Activated CD8-positive, alpha-beta memory T cell treated with anti-CD3 and anti-CD28 coated beads for 48 hours (primary cell): ENCODE results near the gene NOL4L.

ENCODE experiments used
- DNase-seq, 3 experiments: peaks; one replicate each; pipeline ENCODE4 v3.0.0-alpha.2; 2020; ENCODE audit warnings: low read depth in 2 of 3, low spot score in 2 of 3

NOL4L gene

GRCh38 chr20:32461836-32462600 lies 123.1 kb downstream of the NOL4L start:
- DNase-seq, result no peak

- DNase-seq, result no peak
Measured at GRCh38 chr20:32460683-32461320, 124.3 kb downstream of the NOL4L start.

DNA sequence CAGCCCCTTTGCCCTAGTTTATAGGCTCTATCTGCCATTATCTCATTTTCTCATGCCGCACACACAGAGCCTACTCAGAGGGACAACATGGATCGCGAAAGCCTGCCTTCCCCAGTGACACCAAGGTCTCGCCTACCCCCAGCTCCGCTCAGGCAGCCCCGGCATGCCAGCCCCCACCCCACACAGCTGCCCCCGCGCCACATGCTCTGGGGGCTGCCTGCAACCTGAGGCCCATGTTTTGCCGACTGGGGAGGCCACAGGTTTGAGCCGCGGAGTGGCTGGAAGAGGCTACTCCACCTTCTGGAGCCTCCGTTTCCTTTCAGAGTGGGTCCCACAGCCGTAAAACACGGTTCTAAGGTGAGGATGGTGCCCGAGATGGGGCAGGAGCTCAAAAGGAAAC lies 124.9 kb downstream of the NOL4L start:
- DNase-seq, result no peak

DNA sequence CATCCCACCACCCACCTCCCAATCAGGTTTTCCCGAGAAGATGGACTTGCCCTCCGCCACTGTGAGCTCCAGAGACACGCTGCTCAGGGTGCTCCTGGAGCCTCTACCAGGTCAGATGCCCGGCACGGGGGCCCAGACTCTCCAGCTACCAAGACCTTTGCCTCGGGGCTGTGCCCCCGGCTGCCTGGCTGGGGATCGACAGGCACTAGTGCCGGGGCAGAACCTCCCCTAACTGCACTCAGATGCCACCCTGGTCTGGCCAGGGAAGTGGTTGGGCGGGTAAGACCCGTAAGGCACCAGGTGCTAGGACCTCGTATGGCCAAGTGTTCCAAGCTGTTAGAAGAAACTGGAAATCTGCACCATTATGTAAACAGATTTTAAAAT lies 126.3 kb downstream of the NOL4L start:
- no peak for DNase-seq

GRCh38 chr20:32458061-32458836 lies 126.9 kb downstream of the NOL4L start:
- DNase-seq, result no peak

DNA sequence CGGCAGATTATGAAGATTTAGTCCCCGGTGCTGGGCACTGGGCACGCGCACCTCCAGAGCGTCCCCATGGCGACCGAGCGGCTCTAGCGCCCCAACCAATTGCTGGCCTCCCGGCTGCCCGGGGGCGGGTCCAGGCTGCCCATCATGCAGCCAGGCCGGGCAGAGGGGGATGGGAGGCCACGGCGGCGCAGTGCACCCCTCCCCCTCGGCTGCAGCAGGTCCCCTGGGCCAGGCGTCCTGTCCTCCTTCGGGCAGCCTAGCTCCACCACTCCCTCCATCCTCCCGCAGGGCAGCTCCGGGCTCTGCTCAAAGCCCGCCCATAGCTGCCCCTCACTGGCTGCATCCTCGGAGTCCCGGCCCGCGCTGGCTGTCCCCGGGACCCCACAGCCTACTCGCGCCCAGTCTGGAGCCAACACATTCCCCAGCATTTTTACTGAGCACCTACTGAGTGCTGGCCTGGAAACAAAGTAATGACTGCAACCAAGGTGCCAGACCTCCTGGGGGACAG lies 127.6 kb downstream of the NOL4L start:
- no peak for DNase-seq

DNA sequence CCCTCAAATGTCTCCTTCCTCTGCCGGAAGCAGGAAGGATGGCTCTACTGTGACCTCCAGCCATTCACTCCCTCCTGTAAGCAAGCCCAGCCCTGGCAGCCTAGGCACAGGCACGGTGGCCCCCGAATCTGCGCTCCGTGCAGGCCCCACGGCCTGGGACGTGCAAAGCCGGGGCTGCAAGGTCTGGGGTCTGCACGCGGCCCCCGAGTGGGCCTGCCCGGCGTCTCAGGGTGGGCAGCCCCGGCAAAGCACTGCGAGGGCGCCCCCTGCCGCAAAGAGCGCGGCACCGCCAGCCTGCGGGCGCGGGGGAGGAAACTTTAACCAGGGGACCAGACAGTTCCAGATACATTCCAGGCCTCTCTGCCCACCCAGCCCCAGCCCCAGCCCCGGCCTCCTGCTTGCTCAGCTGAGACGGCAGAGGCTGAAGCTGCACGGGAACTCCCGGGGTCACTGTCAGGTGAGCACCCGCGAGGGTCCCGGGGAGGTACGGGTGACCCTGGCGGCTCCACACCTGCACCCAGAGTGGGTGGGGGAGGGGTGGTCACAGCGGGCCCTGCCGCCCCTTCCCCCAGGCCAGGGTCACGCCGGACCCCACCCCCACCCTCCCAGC lies 128.2 kb downstream of the NOL4L start:
- no peak for DNase-seq

- no peak for DNase-seq
Measured at GRCh38 chr20:32455901-32456701, 129.0 kb downstream of the NOL4L start.

GRCh38 chr20:32455171-32455900 lies 129.8 kb downstream of the NOL4L start:
- no peak for DNase-seq

DNA sequence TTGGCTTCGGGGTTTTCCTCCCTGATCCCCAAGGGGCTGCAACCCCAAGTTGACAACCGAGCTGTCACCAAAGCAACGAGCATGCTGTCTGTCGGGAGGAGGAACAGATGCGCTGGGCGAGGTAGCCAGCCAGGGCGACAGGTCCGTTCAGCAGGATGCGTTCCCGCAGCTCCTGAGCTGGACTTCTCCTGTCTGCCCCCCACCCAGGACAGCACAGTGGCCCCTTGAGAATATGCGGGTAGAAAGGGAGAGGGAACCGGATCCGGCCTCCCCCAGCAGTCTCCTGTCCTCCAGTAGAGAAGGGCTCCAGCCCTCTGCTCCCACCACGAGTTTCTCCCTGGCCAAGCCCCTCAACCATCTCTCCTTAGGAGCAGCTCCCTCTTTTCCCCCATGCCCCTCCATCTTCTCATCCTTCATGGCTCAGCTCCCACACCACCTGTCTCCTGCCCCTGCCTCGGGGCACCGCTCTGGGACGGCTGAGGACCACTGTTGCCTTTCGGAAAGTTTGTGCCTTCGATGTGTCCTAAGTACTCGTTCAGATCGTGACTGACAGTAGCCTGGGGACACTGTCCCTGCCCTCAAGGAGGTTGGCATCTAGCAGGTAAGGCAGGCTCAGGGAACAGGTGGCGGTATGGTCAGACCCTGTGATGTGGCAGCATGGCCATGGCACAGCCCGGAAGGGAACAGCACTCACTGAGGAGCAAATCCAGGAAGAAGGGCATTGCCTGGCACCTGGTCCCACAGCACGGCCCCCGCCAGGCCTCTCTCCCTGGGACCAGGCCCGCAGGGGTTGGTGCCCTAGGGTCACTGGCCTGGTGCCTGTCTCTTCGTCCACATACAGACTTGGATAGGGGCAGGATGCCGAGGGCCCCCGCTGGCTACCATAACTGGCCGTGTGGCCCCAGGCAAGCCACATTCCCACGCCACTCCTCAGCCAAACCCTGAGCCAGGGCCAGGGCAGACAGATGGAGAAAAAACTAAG lies 130.7 kb downstream of the NOL4L start:
- no peak for DNase-seq

GRCh38 chr20:32453467-32454163 lies 131.5 kb downstream of the NOL4L start:
- DNase-seq, result no peak

DNA sequence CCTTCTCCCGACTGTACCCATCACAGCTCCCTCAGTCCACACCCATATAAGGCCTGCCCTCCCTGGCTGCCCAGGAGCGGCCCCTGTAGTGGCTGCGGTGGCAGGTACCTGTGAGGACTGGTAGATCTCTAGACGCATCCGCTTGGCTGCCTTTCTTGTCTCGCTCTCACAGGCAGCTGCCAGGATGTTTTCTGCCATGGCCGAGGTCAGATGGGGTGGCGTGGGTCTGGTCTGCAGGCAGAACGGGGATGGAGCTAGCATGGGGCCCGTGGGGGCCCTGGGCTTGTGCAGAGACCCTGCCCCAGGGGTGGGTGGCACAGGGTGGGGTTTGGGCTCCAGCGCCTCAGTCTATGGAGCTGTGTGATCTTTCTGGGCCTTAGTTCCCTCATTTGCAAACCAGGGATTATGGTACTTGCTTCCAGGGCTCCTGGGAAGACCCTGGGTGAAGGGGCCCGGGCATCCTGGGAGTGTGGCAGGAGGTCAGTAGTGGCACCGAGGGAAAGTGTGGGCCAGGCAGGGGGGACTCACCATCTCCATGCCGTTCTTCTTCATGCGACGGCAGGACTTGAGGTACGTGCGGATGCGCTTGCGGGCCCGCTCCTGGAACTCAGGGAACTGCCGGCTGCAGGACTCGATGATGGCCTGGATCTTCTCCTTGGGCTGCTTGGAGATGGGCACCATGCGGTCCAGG lies 132.2 kb downstream of the NOL4L start:
- DNase-seq, result no peak

DNA sequence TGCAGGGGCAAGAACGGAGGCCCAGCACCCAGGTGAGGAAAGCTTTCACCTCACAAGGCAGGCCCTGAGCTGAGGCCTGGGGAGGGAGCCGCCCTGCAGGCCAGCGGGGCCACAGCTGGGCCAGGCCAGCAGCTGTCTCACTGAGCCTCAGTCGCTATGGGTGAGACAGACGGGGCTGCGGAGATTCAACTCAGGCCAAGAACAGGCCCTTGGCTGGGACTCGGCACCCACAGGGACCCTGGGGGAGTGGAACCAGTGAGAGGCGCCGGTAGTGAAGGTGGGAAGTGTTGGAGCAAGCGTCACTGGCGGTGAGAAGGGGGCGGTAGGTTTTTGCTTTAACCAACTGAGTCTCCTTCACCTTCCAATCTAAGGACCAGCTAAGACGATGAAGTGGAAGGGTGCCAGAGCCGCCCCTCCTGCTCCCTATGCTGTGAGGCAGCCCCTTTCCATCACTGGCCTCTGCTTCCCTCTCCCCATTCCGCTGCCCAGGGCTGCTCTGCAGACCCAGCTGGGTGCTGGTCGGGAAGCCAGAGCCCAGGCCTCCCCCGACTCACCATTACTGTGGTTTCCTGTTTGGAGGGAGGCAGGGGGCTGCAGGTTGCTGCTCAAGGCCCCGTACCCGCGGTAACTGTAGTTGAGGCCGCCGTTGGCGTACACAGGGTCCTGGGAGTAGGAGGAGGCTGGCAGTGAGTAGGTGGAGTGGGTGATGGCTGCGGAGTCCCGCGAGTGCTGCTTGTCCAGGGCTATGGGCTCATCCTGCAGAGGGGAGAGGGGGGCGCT lies 133.3 kb downstream of the NOL4L start:
- no peak for DNase-seq

GRCh38 chr20:32451340-32451681 lies 133.8 kb downstream of the NOL4L start:
- no peak for DNase-seq

DNA sequence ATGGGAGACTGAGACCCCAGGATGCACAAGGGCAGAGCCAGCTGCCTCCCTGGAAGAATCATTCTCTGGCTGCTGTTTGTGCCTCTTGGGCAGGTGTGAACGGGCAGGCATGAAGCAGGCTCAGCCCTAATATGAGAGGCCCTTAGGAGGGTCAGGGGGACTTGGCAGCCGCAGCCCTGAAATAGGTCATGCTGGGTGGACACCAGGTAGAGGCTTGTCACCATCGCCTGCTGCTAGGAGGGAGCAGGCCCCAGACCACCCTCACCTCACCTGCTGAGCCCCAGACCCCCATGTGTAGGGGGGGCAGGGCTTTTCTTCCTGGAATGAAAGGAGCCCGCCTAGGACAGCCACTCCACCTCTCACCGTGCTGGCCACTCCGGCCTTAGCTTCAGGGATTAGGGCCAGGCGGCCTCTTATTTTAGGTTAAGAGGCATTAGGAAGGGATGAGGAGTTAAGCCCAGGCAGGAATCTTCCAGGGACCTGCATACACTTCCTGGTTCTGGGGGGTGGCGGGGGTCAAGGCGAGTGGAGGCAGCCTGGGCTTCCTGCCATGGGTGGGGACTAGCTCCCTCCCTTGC lies 134.6 kb downstream of the NOL4L start:
- no peak for DNase-seq

DNA sequence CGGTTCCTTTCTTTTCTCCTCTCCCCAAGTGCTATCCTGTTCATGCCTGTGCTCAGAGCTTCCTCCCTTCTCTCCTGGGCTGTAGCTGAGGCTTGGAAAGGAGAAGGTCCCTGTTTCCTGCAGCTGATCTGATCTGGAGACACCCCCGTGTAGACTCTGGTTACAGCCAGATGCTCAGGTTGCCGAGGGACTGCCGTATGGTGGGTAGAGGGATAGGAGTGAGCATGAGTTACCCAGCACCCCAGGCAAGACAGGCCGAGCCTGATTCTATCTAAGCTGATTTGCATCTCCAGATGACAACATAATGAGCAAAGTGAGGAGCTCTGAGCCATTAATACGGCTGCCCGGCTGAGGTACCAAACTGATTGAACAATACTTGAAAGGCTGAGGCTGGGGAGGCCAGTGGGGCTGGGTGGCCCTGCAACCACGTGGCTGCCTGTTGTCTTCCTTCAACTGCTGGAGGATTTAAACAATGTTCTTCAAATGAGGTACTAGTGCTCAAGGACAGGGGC lies 135.2 kb downstream of the NOL4L start:
- DNase-seq, result no peak
